Measurements from ENCODE around the gene FZD7. TPM values are rescaled to one million over a fixed set of nuclear protein-coding genes. Genes with fewer than 3 reads are reported as not detected.

FZD7 gene
- total RNA-seq, 1 experiment from 2014 or later, result 14.6 TPM

- Histone ChIP-seq H3K4me1 (ENCODE audit: control insufficient read depth in 1 of 2, insufficient read depth in 2 of 2, low read length in 2 of 2) (peaks cover 0 to 11% of the 10 kb centered on the region in 2 experiments; a peak in 1 of 4 replicates), H4K20me1 (ENCODE audit: insufficient read depth) (no peaks in the 10 kb centered on the region), H3K4me2 (ENCODE audit: low read length) (no peak overlapping the region), H3K79me2 (ENCODE audit: insufficient read depth, low read length) (no peaks in the 10 kb centered on the region), H3K9me3 (ENCODE audit: control insufficient read depth in 1 of 2, insufficient read depth in 1 of 2, low read depth in 1 of 2, low read length in 2 of 2) (no peaks in the 10 kb centered on the region), H3K9me2 (ENCODE audit: insufficient read depth) (no peaks in the 10 kb centered on the region), H3K9ac (ENCODE audit: low read length) (no peak overlapping the region), H3K27ac (ENCODE audit: low read depth, low read length) (no peak overlapping the region), H3K36me3 (ENCODE audit: control insufficient read depth in 1 of 2, insufficient read depth in 2 of 2, low read length in 2 of 2) (no peaks in the 10 kb centered on the region), H3K27me3 (ENCODE audit: insufficient read depth, low read length) (no peaks in the 10 kb centered on the region; the same call in 1 of the 2 replicates), H3K4me3 (replicated peaks in 1 of 2; ENCODE audit: low read depth in 1 of 2, low read length in 2 of 2) (no peak overlapping the region), H2AFZ (ENCODE audit: low read depth, low read length, poor library complexity, severe bottlenecking) (no peak overlapping the region)
- intact Hi-C loops (cut with micrococcal nuclease), result no loop called here
- DNase-seq (ENCODE audit: low read depth, low spot score) (no peak), ATAC-seq (no peak)
- no TSS peak for BruUV-seq (replicated peaks)
- POLR2A ChIA-PET, result no interaction called here
- no peak for TF ChIP-seq POLR2A (IDR thresholded peaks at IDR 0.05; ENCODE audit: borderline replicate concordance, extremely low read depth, insufficient read depth, insufficient read length)
- no peak for TF ChIP-seq ZFX (IDR thresholded peaks at IDR 0.05)
- TF ChIP-seq EGR1 (IDR thresholded peaks at IDR 0.05; ENCODE audit: low read depth), result no peak
- no peak for TF ChIP-seq JUND (IDR thresholded peaks at IDR 0.05)
- TF ChIP-seq EZH2phosphoT487 (IDR thresholded peaks at IDR 0.05; ENCODE audit: borderline replicate concordance), result no peak
- CTCF ChIA-PET, result interaction anchor here (1.2 kb wide), 1 partner anchor 10 kb away, joined by 3 read pairs; no protein-coding TSS in a partner anchor
- RAD21 ChIA-PET (ENCODE audit: low non-redundant PET in 1 of 2, low total read pairs in 2 of 2, uncharacterized antibody in 2 of 2, unreplicated experiment in 2 of 2), result no interaction called here
Measured at GRCh38 chr2:202066875-202067274, 33.2 kb downstream of the FZD7 start.

GRCh38 chr2:202067589-202067988, 33.9 kb downstream of the FZD7 start:
- ChIA-PET CTCF (no interaction called here), POLR2A (no interaction called here), RAD21 (ENCODE audit: low non-redundant PET in 1 of 2, low total read pairs in 2 of 2, uncharacterized antibody in 2 of 2, unreplicated experiment in 2 of 2) (no interaction called here)
- Histone ChIP-seq H3K9me3 (ENCODE audit: control insufficient read depth in 1 of 2, insufficient read depth in 1 of 2, low read depth in 1 of 2, low read length in 2 of 2) (no peaks in the 10 kb centered on the region), H3K79me2 (ENCODE audit: insufficient read depth, low read length) (no peaks in the 10 kb centered on the region), H3K36me3 (ENCODE audit: control insufficient read depth in 1 of 2, insufficient read depth in 2 of 2, low read length in 2 of 2) (no peaks in the 10 kb centered on the region), H3K9me2 (ENCODE audit: insufficient read depth) (no peaks in the 10 kb centered on the region), H3K4me3 (replicated peaks in 1 of 2; ENCODE audit: low read depth in 1 of 2, low read length in 2 of 2) (no peak overlapping the region), H3K4me1 (ENCODE audit: control insufficient read depth in 1 of 2, insufficient read depth in 2 of 2, low read length in 2 of 2) (peaks cover 0 to 11% of the 10 kb centered on the region in 2 experiments; a peak in 1 of 4 replicates), H3K27me3 (ENCODE audit: insufficient read depth, low read length) (no peaks in the 10 kb centered on the region; the same call in 1 of the 2 replicates), H2AFZ (ENCODE audit: low read depth, low read length, poor library complexity, severe bottlenecking) (no peak overlapping the region), H3K9ac (ENCODE audit: low read length) (no peak overlapping the region), H4K20me1 (ENCODE audit: insufficient read depth) (no peaks in the 10 kb centered on the region), H3K4me2 (ENCODE audit: low read length) (no peak overlapping the region), H3K27ac (ENCODE audit: low read depth, low read length) (no peak overlapping the region)
- no peak for DNase-seq (ENCODE audit: low read depth, low spot score)
- BruUV-seq (replicated peaks), result no TSS peak
- ATAC-seq, result no peak
- intact Hi-C loops (cut with micrococcal nuclease), result no loop called here
- TF ChIP-seq TCF7L2 (IDR thresholded peaks at IDR 0.05; ENCODE audit: borderline replicate concordance, extremely low read depth, insufficient read depth, insufficient read length) (no peak), EZH2 (IDR thresholded peaks at IDR 0.05) (no peak), ZNF274 (IDR thresholded peaks at IDR 0.05; ENCODE audit: low read depth, low read length) (no peak), JUND (IDR thresholded peaks at IDR 0.05) (no peak), ATF3 (IDR thresholded peaks at IDR 0.05) (no peak), ZBTB33 (IDR thresholded peaks at IDR 0.05; ENCODE audit: extremely low read depth, insufficient replicate concordance, low read length) (no peak), EGR1 (IDR thresholded peaks at IDR 0.05; ENCODE audit: low read depth) (no peak), CEBPB (IDR thresholded peaks at IDR 0.05; ENCODE audit: low read depth) (no peak), YY1 (IDR thresholded peaks at IDR 0.05; ENCODE audit: extremely low read depth, insufficient replicate concordance, low read depth, low read length) (no peak)

Measured in HCT116 (cell line).